ENCODE measurements around the gene CMPK2. TPM values are rescaled to one million over a fixed set of nuclear protein-coding genes. Genes with fewer than 3 reads are reported as not detected.

CMPK2 gene
- total and polyA plus RNA-seq, 10 of the 15 experiments (the other 5 are each of a cell fraction or from before 2014, with no cell fraction given) = 0.50 to 5.6 (median 3.2) TPM

DNA sequence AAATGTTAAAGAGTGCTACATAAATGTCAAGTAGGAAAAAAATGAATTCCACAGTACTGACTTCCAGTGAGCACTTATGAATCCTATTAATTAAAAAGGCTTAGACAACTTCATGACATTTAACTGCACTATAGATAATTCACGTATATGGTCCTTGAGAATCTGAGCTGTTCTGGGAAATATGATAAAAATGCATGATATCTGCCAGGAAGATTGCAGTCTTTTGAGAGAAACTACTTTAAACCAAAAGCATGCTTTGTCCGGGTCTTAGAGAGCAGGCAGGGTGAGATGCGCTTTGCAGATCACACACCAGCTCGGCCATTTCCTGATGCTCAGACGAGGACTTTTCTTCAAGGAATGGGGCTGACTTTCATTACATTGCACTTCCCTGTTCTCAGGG, 42.6 kb downstream of the CMPK2 start:
- ChIA-PET CTCF (interaction anchor here (0.7 to 3.4 kb wide), 5 partner anchors 14 to 74 kb away, joined by 3 to 19 read pairs (median 4); no protein-coding TSS in a partner anchor), RAD21 (ENCODE audit: unreplicated experiment) (interaction anchor here (1.0 kb wide), 1 partner anchor 71 kb away, joined by 3 read pairs; no protein-coding TSS in a partner anchor), SMC1A (ENCODE audit: uncharacterized antibody, unreplicated experiment) (no interaction called here), POLR2A (no interaction called here)
- H3K79me2 ChIP-seq (ENCODE audit: control insufficient read depth, insufficient read depth, low read length) = no peaks in the 10 kb centered on the region
- no peaks in the 10 kb centered on the region for H3K9me3 ChIP-seq (replicated peaks; ENCODE audit: control insufficient read depth, insufficient read depth, low read length)
- WGBS (ENCODE audit: insufficient coverage, insufficient replicate concordance, low lambda C conversion rate, missing lambda C conversion rate) = 53% methylated on average over 5 of the region's 5 CpGs
- BruUV-seq (replicated peaks) = no TSS peak
- no peaks in the 10 kb centered on the region for H3K4me1 ChIP-seq (ENCODE audit: control insufficient read depth, insufficient read depth, low read length)
- in situ Hi-C loops (cut with MboI) (no loop called here), intact Hi-C loops (cut with micrococcal nuclease; ENCODE audit: unreplicated experiment) (no loop called here)
- ATAC-seq (no peak), FAIRE-seq (no peak), DNase-seq (ENCODE audit: low read depth, low spot score) (no peak)
- H3K27ac ChIP-seq (ENCODE audit: control insufficient read depth, insufficient read depth) = no peak overlapping the region
- H3K9ac ChIP-seq (ENCODE audit: control insufficient read depth, insufficient read depth, low read length) = no peak overlapping the region
- TF ChIP-seq RB1 (IDR thresholded peaks at IDR 0.05; ENCODE audit: borderline replicate concordance) (no peak), PML (IDR thresholded peaks at IDR 0.05; ENCODE audit: low read length) (no peak), NFIC (IDR thresholded peaks at IDR 0.05; ENCODE audit: low read depth, low read length) (no peak), CBFB (IDR thresholded peaks at IDR 0.05; ENCODE audit: low read depth) (no peak), ZSCAN29 (IDR thresholded peaks at IDR 0.05) (no peak), BHLHE40 (IDR thresholded peaks at IDR 0.05; ENCODE audit: borderline replicate concordance in 1 of 2, low read depth in 2 of 2, low read length in 1 of 2) (no peak), CEBPB (IDR thresholded peaks at IDR 0.05; ENCODE audit: borderline replicate concordance in 1 of 2, low read depth in 2 of 2, low read length in 2 of 2) (no peak), RAD21 (IDR thresholded peaks at IDR 0.05; ENCODE audit: insufficient read depth, low read depth, low read length) (no peak), TBL1XR1 (IDR thresholded peaks at IDR 0.05; ENCODE audit: low read depth, low read length) (no peak), GATAD2B (conservative IDR thresholded peaks at IDR 0.05; ENCODE audit: low read depth) (no peak), RFX5 (IDR thresholded peaks at IDR 0.05; ENCODE audit: low read depth, low read length) (no peak), CHD4 (IDR thresholded peaks at IDR 0.05) (no peak), KDM1A (IDR thresholded peaks at IDR 0.05; ENCODE audit: borderline replicate concordance) (no peak), SREBF1 (IDR thresholded peaks at IDR 0.05; ENCODE audit: low read length) (no peak), NFYB (IDR thresholded peaks at IDR 0.05; ENCODE audit: insufficient read depth, low read depth, low read length) (no peak), HDAC6 (IDR thresholded peaks at IDR 0.05; ENCODE audit: unreplicated experiment) (no peak), JUNB (IDR thresholded peaks at IDR 0.05) (no peak), MTA2 (IDR thresholded peaks at IDR 0.05; ENCODE audit: low read depth) (no peak), KLF5 (IDR thresholded peaks at IDR 0.05; ENCODE audit: partially characterized antibody) (no peak)
- TF ChIP-seq, protein P1, sequence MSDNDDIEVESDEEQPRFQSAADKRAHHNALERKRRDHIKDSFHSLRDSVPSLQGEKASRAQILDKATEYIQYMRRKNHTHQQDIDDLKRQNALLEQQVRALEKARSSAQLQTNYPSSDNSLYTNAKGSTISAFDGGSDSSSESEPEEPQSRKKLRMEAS (IDR thresholded peaks at IDR 0.05; ENCODE audit: low read depth, low read length) = no peak
- no peak overlapping the region for H3K4me3 ChIP-seq
- no peak overlapping the region for H3K4me2 ChIP-seq (ENCODE audit: control insufficient read depth, insufficient read depth)
- H4K20me1 ChIP-seq (ENCODE audit: control insufficient read depth, insufficient read depth) = no peaks in the 10 kb centered on the region
- H2AFZ ChIP-seq (ENCODE audit: control insufficient read depth, low read depth, low read length) = no peak overlapping the region
- no peaks in the 10 kb centered on the region; a peak in 1 of 4 replicates for H3K27me3 ChIP-seq (replicated peaks in 1 of 2; ENCODE audit: control insufficient read depth in 2 of 2, insufficient read depth in 2 of 2, low read length in 1 of 2)
- H3K36me3 ChIP-seq (ENCODE audit: control insufficient read depth in 2 of 2, insufficient read depth in 2 of 2, low read length in 1 of 2) = no peaks in the 10 kb centered on the region

Data from GM12878 (cell line).